Measurements from ENCODE around the gene RNU4-1.
"Not testable (repeated sequence)": the region's sequence is repeated elsewhere in the genome, so short reads cannot be mapped to it uniquely, and the experiment has no call there.

The RNU4-1 gene

GRCh38 chr12:120257041-120257821, 35.8 kb downstream of the RNU4-1 start:
- no peak for DNase-seq

GRCh38 chr12:120254809-120255208, 38.2 kb downstream of the RNU4-1 start:
- no peak for DNase-seq

GRCh38 chr12:120253313-120253712, 39.7 kb downstream of the RNU4-1 start:
- DNase-seq = not testable (repeated sequence)

- DNase-seq = no peak
Observed at GRCh38 chr12:120252071-120252906, 40.7 kb downstream of the RNU4-1 start.

GRCh38 chr12:120251364-120252070, 41.5 kb downstream of the RNU4-1 start:
- DNase-seq = not testable (repeated sequence)

GRCh38 chr12:120249875-120250795, 42.9 kb downstream of the RNU4-1 start:
- DNase-seq = no peak

- DNase-seq = no peak
Observed at GRCh38 chr12:120249266-120249874, 43.7 kb downstream of the RNU4-1 start.

GRCh38 chr12:120247621-120248030, 45.4 kb downstream of the RNU4-1 start:
- DNase-seq = no peak

GRCh38 chr12:120247183-120247582, 45.9 kb downstream of the RNU4-1 start:
- no peak for DNase-seq

GRCh38 chr12:120246705-120247104, 46.3 kb downstream of the RNU4-1 start:
- DNase-seq = not testable (repeated sequence)
